SK-N-DZ (cell line): ENCODE measurements around the gene MNAT1.
"Not testable (repeated sequence)": the region's sequence is repeated elsewhere in the genome, so short reads cannot be mapped to it uniquely, and the experiment has no call there.

Source experiments
- DNase-seq: peaks from one replicate; pipeline ENCODE4 v3.0.0-alpha.2; 2015; ENCODE audit warnings: low spot score

Gene MNAT1

GRCh38 chr14:60882219-60882618 lies 147.7 kb downstream of the MNAT1 start:
- no peak for DNase-seq

- DNase-seq, result no peak
Measured at GRCh38 chr14:60884134-60884533, 149.6 kb downstream of the MNAT1 start.

GRCh38 chr14:60890636-60891035 lies 156.1 kb downstream of the MNAT1 start:
- DNase-seq, result not testable (repeated sequence)

GRCh38 chr14:60893911-60894310 lies 159.3 kb downstream of the MNAT1 start:
- DNase-seq, result no peak

GRCh38 chr14:60904381-60904780 lies 169.8 kb downstream of the MNAT1 start:
- no peak for DNase-seq

GRCh38 chr14:60905923-60906322 lies 171.4 kb downstream of the MNAT1 start:
- no peak for DNase-seq

- no peak for DNase-seq
Measured at GRCh38 chr14:60915781-60916180, 181.2 kb downstream of the MNAT1 start.

GRCh38 chr14:60922050-60922449 lies 187.5 kb downstream of the MNAT1 start:
- DNase-seq, result no peak

GRCh38 chr14:60925286-60925685 lies 190.7 kb downstream of the MNAT1 start:
- DNase-seq, result no peak

- no peak for DNase-seq
Measured at GRCh38 chr14:60926002-60926401, 191.4 kb downstream of the MNAT1 start.

GRCh38 chr14:60931218-60931617 lies 196.7 kb downstream of the MNAT1 start:
- DNase-seq, result peak; percentile 31

- no peak for DNase-seq
Measured at GRCh38 chr14:60933920-60934655, 199.5 kb downstream of the MNAT1 start.

GRCh38 chr14:60935319-60935718 lies 200.8 kb downstream of the MNAT1 start:
- no peak for DNase-seq

GRCh38 chr14:60943637-60944032 lies 209.1 kb downstream of the MNAT1 start:
- DNase-seq, result no peak

- no peak for DNase-seq
Measured at GRCh38 chr14:60944204-60944603, 209.6 kb downstream of the MNAT1 start.

- no peak for DNase-seq
Measured at GRCh38 chr14:60945984-60946383, 211.4 kb downstream of the MNAT1 start.

GRCh38 chr14:60946773-60947172 lies 212.2 kb downstream of the MNAT1 start:
- DNase-seq, result no peak

- no peak for DNase-seq
Measured at GRCh38 chr14:60951776-60952435, 217.3 kb downstream of the MNAT1 start.

- DNase-seq, result no peak
Measured at GRCh38 chr14:60956202-60956601, 221.6 kb downstream of the MNAT1 start.

GRCh38 chr14:60956632-60957031 lies 222.1 kb downstream of the MNAT1 start:
- no peak for DNase-seq

- DNase-seq, result no peak
Measured at GRCh38 chr14:60958146-60958545, 223.6 kb downstream of the MNAT1 start.

GRCh38 chr14:60963761-60964160 lies 229.2 kb downstream of the MNAT1 start:
- no peak for DNase-seq

- no peak for DNase-seq
Measured at GRCh38 chr14:60964904-60965303, 230.3 kb downstream of the MNAT1 start.
